GM18517 (cell line): ENCODE data around the gene SLC14A1.
A peak's percentile ranks its signal among the peaks of the same experiment; 100 is the strongest.

Source experiments
- ATAC-seq: cut with Tn5 transposase; IDR thresholded peaks from one replicate; pipeline ENCODE4 v1.9.1; 2021; ENCODE audit warnings: mild to moderate bottlenecking, moderate library complexity; ENCODE audit not compliant: unreplicated experiment

The SLC14A1 gene

GRCh38 chr18:45719106-45719505 lies 4.9 kb upstream of the SLC14A1 start:
- ATAC-seq, result no peak

DNA sequence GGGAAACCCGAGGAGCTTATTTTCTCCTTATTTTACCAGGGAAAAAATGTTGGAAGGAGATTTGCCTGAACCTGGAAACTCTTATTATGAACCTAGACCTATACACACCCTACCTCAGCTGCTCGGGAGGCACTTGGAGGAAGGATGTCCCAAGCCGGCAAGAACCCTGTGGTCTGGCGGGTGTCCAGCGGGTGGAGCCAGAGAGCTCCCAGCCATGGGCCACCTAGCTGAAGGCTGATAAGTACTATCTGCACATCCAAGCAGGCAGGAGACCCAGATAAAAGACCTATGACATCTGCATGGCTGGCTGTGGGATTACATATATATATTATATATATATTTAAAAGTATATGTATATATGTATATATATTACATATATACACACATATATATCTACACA lies 1.1 kb upstream of the SLC14A1 start:
- ATAC-seq, result peak; percentile 85

DNA sequence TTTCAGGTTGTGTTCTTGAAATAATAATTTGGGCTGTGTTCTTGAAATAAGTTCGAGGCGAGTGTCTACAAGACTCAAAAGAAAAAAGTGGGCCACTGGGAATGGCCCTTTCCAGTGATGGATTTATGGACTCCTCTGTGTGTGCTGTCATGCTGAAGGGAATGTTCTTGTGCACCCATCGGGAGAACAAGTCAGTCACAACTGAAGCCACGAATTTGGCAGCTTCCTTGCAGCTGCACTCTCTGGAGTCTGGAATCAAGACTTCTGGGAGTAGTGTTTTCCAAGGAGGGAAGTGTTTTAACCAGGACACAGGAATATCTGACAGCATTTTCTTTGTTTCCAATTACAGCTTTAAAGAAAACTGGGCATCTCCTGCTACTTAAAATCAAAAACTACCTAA lies 620 bp downstream of the SLC14A1 start:
- ATAC-seq, result no peak

DNA sequence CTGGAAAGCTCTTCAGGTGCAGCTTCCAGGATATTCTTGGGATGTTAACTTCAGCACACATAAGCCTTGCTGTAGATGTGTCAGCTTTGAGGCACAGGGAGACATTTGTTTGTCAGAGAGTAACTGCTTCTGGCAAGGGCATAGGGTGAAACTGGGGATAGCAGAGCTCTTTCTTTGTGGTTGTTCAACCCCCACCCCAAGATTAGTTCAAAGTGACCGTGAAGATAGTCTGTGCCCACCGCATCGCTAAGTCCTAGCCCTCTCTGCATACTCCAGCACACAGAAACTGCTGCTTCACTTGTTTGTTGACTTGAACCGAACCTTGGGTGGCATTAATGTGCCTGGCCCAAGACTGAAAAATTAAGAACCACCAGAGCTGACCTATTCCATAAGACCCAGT lies 1.4 kb downstream of the SLC14A1 start:
- ATAC-seq, result no peak

GRCh38 chr18:45726603-45727002 lies 2.6 kb downstream of the SLC14A1 start:
- ATAC-seq, result no peak

DNA sequence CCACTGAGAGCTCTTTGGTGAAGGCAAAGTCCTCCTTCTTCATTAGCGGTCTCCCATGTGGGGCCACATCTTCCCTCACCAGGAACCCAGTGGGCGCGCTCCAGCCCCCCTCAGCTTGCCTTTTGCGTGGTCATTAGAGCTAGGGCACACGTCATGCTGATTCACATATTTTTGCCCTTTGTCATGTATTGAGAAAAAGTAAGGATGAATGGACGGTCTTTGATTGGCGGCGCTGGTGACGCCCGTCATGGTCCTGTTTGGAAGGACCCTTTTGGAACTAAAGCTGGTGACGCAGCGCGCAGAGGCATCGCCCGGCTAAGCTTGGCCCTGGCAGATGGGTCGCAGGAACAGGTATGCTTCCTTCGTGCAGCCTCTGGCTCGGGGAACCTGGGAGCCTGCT lies 3.1 kb downstream of the SLC14A1 start:
- no peak for ATAC-seq

GRCh38 chr18:45728336-45729010 lies 4.5 kb downstream of the SLC14A1 start:
- ATAC-seq, result no peak

- no peak for ATAC-seq
Observed at GRCh38 chr18:45730832-45731575, 7.0 kb downstream of the SLC14A1 start.

DNA sequence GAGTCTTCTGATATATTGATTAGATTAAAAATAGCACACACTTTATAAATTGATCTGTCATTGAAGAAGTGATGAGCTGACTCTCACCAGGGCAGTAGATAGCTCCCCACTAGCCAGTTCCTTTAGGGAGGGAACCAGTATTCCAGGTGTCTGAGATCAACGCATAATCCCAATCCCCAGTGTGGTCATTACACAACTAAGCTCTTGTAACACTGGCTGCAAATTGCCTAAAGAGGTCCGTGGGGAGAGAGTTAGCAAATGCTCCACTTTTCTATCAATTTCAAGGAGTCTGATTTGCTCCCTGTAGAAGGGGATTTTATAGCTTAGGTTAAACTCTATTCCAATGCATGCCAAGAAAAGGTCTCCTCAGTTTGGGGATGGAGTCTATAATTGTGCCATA lies 7.7 kb downstream of the SLC14A1 start:
- no peak for ATAC-seq

- ATAC-seq, result no peak
Observed at GRCh38 chr18:45733535-45733934, 9.6 kb downstream of the SLC14A1 start.

- ATAC-seq, result no peak
Observed at GRCh38 chr18:45734505-45734904, 10.5 kb downstream of the SLC14A1 start.

GRCh38 chr18:45734944-45735343 lies 11.0 kb downstream of the SLC14A1 start:
- ATAC-seq, result no peak

DNA sequence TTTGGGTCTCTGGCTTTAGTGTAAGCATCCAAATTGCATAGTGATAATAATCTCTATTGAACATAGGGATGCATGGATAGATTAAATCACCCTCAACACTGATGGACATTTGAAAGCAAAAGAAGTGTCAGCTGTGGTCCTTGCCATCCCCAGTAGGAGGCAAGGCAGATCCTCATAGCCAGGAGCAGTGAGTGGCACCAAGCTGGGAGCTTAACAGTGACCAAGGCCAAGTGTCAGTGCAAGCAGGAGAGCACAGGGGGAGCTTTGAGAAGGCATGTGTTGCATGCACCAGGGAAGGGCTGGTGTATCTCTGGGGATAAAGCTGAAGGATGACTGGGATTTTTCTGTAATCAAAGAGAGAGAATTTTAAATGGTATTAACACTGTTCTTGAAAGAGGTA lies 14.7 kb downstream of the SLC14A1 start:
- ATAC-seq, result no peak

- no peak for ATAC-seq
Observed at GRCh38 chr18:45739268-45739667, 15.3 kb downstream of the SLC14A1 start.

DNA sequence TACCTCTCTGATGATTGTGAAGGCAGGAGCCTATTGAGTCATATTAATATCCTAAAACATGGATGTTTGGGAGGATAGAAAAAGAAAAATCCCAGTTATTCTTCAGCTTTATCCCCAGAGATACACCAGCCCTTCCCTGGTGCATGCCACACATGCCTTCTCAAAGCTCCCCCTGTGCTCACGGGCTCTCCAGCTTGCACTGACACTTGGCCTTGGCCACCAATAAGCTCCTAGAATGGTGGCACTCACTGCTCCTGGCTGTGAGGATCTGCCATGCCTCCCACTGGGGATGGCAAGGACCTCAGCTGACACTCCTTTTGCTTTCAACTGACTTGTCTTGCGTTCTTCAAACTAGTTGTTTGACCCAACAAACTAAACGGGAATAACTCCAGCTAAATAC lies 15.9 kb downstream of the SLC14A1 start:
- no peak for ATAC-seq

- no peak for ATAC-seq
Observed at GRCh38 chr18:45741056-45741455, 17.1 kb downstream of the SLC14A1 start.

DNA sequence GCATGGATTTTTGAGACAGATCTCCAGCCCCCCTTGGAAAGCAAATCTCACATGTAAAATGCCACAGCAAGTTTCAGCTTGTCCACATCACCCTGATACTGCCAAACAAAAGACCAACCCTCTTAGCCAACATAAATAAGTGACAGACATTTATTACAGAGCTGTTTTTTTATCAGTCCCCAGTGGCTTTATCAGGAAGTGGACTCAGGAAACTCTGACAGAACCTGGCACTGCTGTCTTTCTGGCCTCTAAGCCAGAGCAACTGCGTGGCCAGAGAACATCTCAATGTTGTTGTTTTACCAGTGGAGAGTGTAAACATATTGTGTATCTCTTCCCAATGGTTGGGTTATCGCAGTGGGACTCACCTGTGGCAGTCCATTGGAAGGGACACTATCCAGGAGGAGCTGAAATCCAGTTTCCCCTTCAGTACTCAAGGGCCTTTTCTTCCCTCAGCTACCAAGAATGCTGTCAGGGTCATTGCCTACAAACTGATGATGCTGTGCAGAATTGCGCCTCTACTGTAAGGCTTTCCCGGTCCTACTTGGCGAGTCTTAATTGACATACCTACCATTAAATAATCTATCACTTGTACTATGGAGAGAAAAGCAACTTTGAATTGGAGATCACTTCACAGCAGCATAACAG lies 22.0 kb downstream of the SLC14A1 start:
- ATAC-seq, result no peak

DNA sequence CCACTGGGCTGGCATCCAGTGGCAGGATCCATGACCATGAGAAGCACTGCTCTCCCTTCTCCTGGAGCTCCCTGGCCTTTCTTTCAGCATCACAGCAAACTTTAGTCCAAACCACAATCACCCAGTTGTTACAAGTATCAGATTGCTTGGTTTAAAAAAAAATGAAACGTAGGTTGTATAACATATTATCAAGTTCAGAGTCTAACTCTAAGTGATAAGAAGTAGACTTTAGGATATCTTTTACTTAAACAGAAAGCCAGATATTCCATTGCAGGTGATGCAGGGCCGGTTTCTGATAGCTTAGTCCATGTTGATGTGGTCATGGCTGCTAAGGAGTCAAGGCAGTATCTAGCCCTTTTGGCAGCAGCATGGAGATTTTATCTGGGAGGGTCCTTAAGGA lies 24.5 kb downstream of the SLC14A1 start:
- no peak for ATAC-seq

- ATAC-seq, result peak; percentile 67
Observed at GRCh38 chr18:45749918-45750689, 26.1 kb downstream of the SLC14A1 start.

DNA sequence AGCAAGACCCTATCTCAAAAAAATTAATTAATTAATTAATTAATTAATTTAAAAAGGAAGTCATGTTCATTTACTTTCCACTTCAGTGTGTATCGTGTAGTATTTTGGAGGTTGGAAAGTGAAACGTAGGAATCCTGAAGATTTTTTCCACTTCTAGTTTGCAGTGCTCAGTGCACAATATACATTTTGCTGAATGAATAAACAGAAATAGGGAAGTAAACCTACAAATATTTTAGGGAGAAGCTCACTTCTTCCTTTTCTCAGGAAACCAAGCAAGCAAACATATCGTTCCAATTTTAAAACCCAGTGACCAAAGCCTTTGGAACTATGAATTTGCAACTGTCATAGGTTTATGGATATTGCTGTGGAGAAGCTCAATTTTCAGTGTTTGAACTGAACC lies 27.8 kb downstream of the SLC14A1 start:
- ATAC-seq, result no peak

DNA sequence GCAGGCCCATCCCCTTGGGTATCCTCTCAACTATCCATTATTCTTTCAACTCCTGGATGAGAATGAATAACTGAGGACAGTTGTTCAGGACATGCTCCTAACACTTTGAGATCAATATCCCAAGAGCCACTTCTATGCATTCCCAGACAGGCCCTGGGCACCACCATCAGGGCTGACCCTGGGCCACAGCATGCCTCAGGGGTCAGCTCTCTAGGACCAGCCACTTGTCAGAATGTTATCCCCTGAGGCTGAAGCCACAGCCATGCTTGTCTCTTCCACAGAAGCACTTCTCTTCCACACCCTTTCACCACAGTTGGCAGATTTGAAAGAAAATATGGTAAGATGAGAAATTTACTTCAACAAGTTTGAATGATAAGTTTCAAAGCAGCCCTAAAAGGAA lies 28.7 kb downstream of the SLC14A1 start:
- no peak for ATAC-seq
